Calu3 (cell line): ENCODE results near the gene ZNF341. TPM values are rescaled to one million over a fixed set of nuclear protein-coding genes. Genes with fewer than 3 reads are reported as not detected.
A peak's percentile ranks its signal among the peaks of the same experiment; 100 is the strongest.

ENCODE experiments used
- BruUV-seq: library from RNA; stranded (reverse); fragments of 400-500 nt; replicated peaks from 2 replicates; lab custom pipeline; 2021; lab: Mats Ljungman, UMichigan
- CTCF ChIA-PET: fragments of 300-600 bp; sonication (Branson Sonifier 250); formaldehyde crosslinking; loops from one replicate; lab custom pipeline; 2022; ENCODE audit warnings: antibody characterized with exemption; lab: Charles Lee
- DNase-seq: peaks from one replicate; pipeline ENCODE4 v3.0.0; 2022
- H3K27ac Mint-ChIP-seq: one replicate; pipeline ENCODE4 v1.8.0; 2022; ENCODE audit warnings: mixed read lengths; ENCODE audit not compliant: unreplicated experiment
- H3K27me3 Mint-ChIP-seq: one replicate; pipeline ENCODE4 v1.8.0; 2022; ENCODE audit warnings: mixed read lengths; ENCODE audit not compliant: unreplicated experiment
- H3K36me3 Mint-ChIP-seq: one replicate; pipeline ENCODE4 v1.8.0; 2022; ENCODE audit warnings: mild to moderate bottlenecking, moderate library complexity, mixed read lengths; ENCODE audit not compliant: insufficient read depth, unreplicated experiment
- H3K4me1 Mint-ChIP-seq: one replicate; pipeline ENCODE4 v1.8.0; 2022; ENCODE audit warnings: mild to moderate bottlenecking, low read depth, mixed read lengths; ENCODE audit not compliant: unreplicated experiment
- H3K4me3 Mint-ChIP-seq: one replicate; pipeline ENCODE4 v1.8.0; 2022; ENCODE audit warnings: mild to moderate bottlenecking, low read depth, moderate library complexity, mixed read lengths; ENCODE audit not compliant: unreplicated experiment
- H3K9me3 Mint-ChIP-seq: one replicate; pipeline ENCODE4 v1.8.0; 2022; ENCODE audit warnings: low read depth, mixed read lengths; ENCODE audit not compliant: unreplicated experiment
- intact Hi-C: fragments of 100-400 bp; cut with micrococcal nuclease; formaldehyde crosslinking; loops from one replicate; pipeline ENCODE4 v1.10.0; 2022; ENCODE audit not compliant: unreplicated experiment
- total RNA-seq: library from RNA; stranded (reverse); gene quantifications from 2 replicates; pipeline ENCODE4 v1.2.3, GENCODE V29; 2022
- TF ChIP-seq, protein P1 (sequence below): fragments of 200-600 bp; IDR thresholded peaks from one replicate; pipeline ENCODE4 v1.8.0; 2022; ENCODE audit warnings: antibody characterized with exemption; ENCODE audit not compliant: unreplicated experiment

The ZNF341 gene
- total RNA-seq, 1 experiment from 2014 or later = 12.9 TPM

DNA sequence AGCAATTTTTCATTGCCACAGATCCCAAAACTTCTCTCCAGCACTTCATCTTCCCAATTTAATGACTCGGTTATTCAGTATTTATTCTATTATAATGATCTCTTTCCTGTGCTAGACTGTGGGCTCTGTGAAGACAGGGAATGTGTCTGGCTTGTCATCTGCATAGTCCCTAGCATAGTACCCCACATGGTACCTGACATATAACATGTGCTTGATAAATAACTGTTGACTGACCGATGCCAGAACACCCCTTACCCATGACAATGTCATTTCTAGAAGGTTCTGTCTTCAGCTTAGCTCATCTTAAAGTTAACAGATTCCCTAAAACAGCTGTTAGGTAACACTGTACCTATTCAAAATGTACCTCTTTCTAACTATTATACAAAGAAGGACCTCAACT, 15.3 kb upstream of the ZNF341 start:
- intact Hi-C loops = no loop called here

GRCh38 chr20:33719277-33719988, 12.4 kb upstream of the ZNF341 start:
- H3K4me3 Mint-ChIP-seq = peak overlapping the region; percentile 62
- CTCF ChIA-PET = interaction anchor here (0.9 to 1.3 kb wide), 6 partner anchors 9 to 393 kb away, joined by 3 to 5 read pairs (median 3); partner anchors contain the start of genes ACTL10 and EIF2S2
- H3K9me3 Mint-ChIP-seq = peaks cover 2% of the 10 kb centered on the region
- H3K27me3 Mint-ChIP-seq = no peaks in the 10 kb centered on the region
- peaks cover 15% of the 10 kb centered on the region for H3K4me1 Mint-ChIP-seq
- peak overlapping the region; percentile 74 for H3K27ac Mint-ChIP-seq
- BruUV-seq = TSS peak; percentile 64
- intact Hi-C loops = no loop called here
- DNase-seq = no peak
- TF ChIP-seq, protein P1, sequence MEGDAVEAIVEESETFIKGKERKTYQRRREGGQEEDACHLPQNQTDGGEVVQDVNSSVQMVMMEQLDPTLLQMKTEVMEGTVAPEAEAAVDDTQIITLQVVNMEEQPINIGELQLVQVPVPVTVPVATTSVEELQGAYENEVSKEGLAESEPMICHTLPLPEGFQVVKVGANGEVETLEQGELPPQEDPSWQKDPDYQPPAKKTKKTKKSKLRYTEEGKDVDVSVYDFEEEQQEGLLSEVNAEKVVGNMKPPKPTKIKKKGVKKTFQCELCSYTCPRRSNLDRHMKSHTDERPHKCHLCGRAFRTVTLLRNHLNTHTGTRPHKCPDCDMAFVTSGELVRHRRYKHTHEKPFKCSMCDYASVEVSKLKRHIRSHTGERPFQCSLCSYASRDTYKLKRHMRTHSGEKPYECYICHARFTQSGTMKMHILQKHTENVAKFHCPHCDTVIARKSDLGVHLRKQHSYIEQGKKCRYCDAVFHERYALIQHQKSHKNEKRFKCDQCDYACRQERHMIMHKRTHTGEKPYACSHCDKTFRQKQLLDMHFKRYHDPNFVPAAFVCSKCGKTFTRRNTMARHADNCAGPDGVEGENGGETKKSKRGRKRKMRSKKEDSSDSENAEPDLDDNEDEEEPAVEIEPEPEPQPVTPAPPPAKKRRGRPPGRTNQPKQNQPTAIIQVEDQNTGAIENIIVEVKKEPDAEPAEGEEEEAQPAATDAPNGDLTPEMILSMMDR = no peak
- peaks cover 22% of the 10 kb centered on the region for H3K36me3 Mint-ChIP-seq

More for the DNA sequence above, 15.3 kb upstream of the ZNF341 start:
- H3K9me3 Mint-ChIP-seq = peaks cover 2% of the 10 kb centered on the region
- TF ChIP-seq, protein P1 = no peak
- DNase-seq = no peak
- peaks cover 15% of the 10 kb centered on the region for H3K4me1 Mint-ChIP-seq
- no peak overlapping the region for H3K4me3 Mint-ChIP-seq
- no TSS peak for BruUV-seq
- H3K27me3 Mint-ChIP-seq = no peaks in the 10 kb centered on the region
- CTCF ChIA-PET = no interaction called here
- H3K27ac Mint-ChIP-seq = no peak overlapping the region
- H3K36me3 Mint-ChIP-seq = peaks cover 22% of the 10 kb centered on the region

DNA sequence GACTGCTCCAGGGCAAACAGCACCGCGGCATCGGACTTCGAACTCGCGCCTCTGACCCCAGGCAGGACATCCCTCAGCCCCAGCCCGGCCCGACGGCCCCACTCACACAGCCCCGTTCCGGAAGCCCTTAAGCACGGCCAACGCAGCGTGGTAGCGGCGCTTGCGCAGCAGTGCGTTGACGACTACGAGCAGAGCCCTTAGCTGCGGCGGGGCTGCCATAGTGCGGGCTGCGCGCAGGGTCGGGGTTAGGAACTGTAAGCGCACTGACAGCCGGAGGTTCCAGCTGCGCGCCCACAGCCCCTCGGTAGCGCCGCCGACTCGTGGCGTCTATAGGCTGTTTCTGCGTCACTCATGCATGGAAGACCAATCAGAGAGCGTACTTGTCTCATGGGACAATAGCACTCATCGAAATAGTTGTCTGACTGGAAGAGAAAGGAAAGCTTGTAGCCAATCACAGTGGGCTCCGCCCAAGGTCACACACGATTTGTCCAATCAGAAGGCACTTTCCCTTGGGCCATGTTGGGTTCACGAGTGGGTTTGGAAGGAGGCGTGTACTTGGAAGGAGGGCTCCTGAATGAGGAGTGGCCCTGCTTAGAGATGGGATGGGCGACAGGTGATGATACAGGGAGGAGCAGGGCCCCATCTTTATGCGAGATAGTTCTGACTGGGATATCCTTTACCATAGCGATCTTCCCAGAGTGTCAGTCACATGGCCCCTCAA, 11.6 kb upstream of the ZNF341 start, which contains the start of gene PXMP4:
Gene PXMP4 (minus strand): TSS at position 322 of the 721 bp plus-strand sequence. CDS start 103 bp downstream, at position 219.
- H3K4me3 Mint-ChIP-seq = peak within 1 kb of the TSS; percentile 62
- peaks cover 22% of the 10 kb centered on the region for H3K36me3 Mint-ChIP-seq
- peaks cover 2% of the 10 kb centered on the region for H3K9me3 Mint-ChIP-seq
- peak; percentile 92 for DNase-seq
- peak within 1 kb of the TSS; percentile 74 for H3K27ac Mint-ChIP-seq
- peaks cover 15% of the 10 kb centered on the region for H3K4me1 Mint-ChIP-seq
- BruUV-seq = no TSS peak
- intact Hi-C loops = no loop called here
- no peaks in the 10 kb centered on the region for H3K27me3 Mint-ChIP-seq
- CTCF ChIA-PET = interaction anchor here (0.9 to 1.3 kb wide), 7 partner anchors 8 to 392 kb away, joined by 3 to 6 read pairs (median 3); partner anchors contain the start of genes ACTL10, EIF2S2 and ZNF341
- TF ChIP-seq, protein P1 = no peak

- peaks cover 22% of the 10 kb centered on the region for H3K36me3 Mint-ChIP-seq
- peaks cover 2% of the 10 kb centered on the region for H3K9me3 Mint-ChIP-seq
- CTCF ChIA-PET = interaction anchor here (0.7 to 1.3 kb wide), 3 partner anchors 10 to 71 kb away, joined by 4 to 10 read pairs (median 6); partner anchors contain the start of gene ZNF341
- no peak for DNase-seq
- TF ChIP-seq, protein P1 = no peak
- H3K27ac Mint-ChIP-seq = peak overlapping the region; percentile 25
- H3K27me3 Mint-ChIP-seq = no peaks in the 10 kb centered on the region
- peak overlapping the region; percentile 62 for H3K4me3 Mint-ChIP-seq
- intact Hi-C loops = no loop called here
- no TSS peak for BruUV-seq
- peaks cover 15% of the 10 kb centered on the region for H3K4me1 Mint-ChIP-seq
Observed at GRCh38 chr20:33721391-33722140, 10.2 kb upstream of the ZNF341 start.
